ENCODE measurements around the gene SH3BP4. TPM values are rescaled to one million over a fixed set of nuclear protein-coding genes. Genes with fewer than 3 reads are reported as not detected.

Gene SH3BP4
- polyA plus RNA-seq, 1 experiment = 224 TPM

GRCh38 chr2:234985608-234986245 is 33.9 kb downstream of the SH3BP4 start:
- no peak for DNase-seq (ENCODE audit: low read depth, low spot score)
- no peak for TF ChIP-seq CTCF (IDR thresholded peaks at IDR 0.05; ENCODE audit: low read depth, low read length)
- peaks cover 2% of the 10 kb centered on the region; the same call in 1 of the 2 replicates for H3K9me3 ChIP-seq (ENCODE audit: control insufficient read depth, insufficient read depth, low read length)
- ChIA-PET CTCF (interaction anchor here (0.6 kb wide), 2 partner anchors 26 to 587 kb away, joined by 3 read pairs; no protein-coding TSS in a partner anchor), POLR2A (no interaction called here)
- H3K27ac ChIP-seq (ENCODE audit: low read depth, low read length) = no peak overlapping the region
- no peaks in the 10 kb centered on the region for H3K27me3 ChIP-seq (ENCODE audit: control insufficient read depth, insufficient read depth, low read length)
- H3K4me3 ChIP-seq (ENCODE audit: low read depth, low read length) = no peak overlapping the region

GRCh38 chr2:234986390-234986789 is 34.6 kb downstream of the SH3BP4 start:
- H3K27ac ChIP-seq (ENCODE audit: low read depth, low read length) = no peak overlapping the region
- no peak for DNase-seq (ENCODE audit: low read depth, low spot score)
- CTCF ChIA-PET = interaction anchor here (0.6 kb wide), 1 partner anchor 588 kb away, joined by 3 read pairs; no protein-coding TSS in a partner anchor

GRCh38 chr2:234986876-234987720 is 35.3 kb downstream of the SH3BP4 start:
- H3K27ac ChIP-seq (ENCODE audit: low read depth, low read length) = no peak overlapping the region
- peaks cover 2% of the 10 kb centered on the region; the same call in 1 of the 2 replicates for H3K9me3 ChIP-seq (ENCODE audit: control insufficient read depth, insufficient read depth, low read length)
- ChIA-PET POLR2A (no interaction called here), CTCF (interaction anchor here (0.5 kb wide), 1 partner anchor 105 kb away, joined by 3 read pairs; no protein-coding TSS in a partner anchor)
- DNase-seq (ENCODE audit: low read depth, low spot score) = no peak
- H3K4me3 ChIP-seq (ENCODE audit: low read depth, low read length) = no peak overlapping the region
- H3K27me3 ChIP-seq (ENCODE audit: control insufficient read depth, insufficient read depth, low read length) = no peaks in the 10 kb centered on the region
- TF ChIP-seq CTCF (IDR thresholded peaks at IDR 0.05; ENCODE audit: low read depth, low read length) = no peak

More at GRCh38 chr2:234986390-234986789, 34.6 kb downstream of the SH3BP4 start:
- no peak for TF ChIP-seq CTCF (IDR thresholded peaks at IDR 0.05; ENCODE audit: low read depth, low read length)
- Histone ChIP-seq H3K27me3 (ENCODE audit: control insufficient read depth, insufficient read depth, low read length) (no peaks in the 10 kb centered on the region), H3K9me3 (ENCODE audit: control insufficient read depth, insufficient read depth, low read length) (peaks cover 2% of the 10 kb centered on the region; the same call in 1 of the 2 replicates), H3K4me3 (ENCODE audit: low read depth, low read length) (no peak overlapping the region)
- POLR2A ChIA-PET = no interaction called here

- TF ChIP-seq CTCF (IDR thresholded peaks at IDR 0.05; ENCODE audit: low read depth, low read length) = no peak
- POLR2A ChIA-PET = no interaction called here
- H3K27me3 ChIP-seq (ENCODE audit: control insufficient read depth, insufficient read depth, low read length) = no peaks in the 10 kb centered on the region
- CTCF ChIA-PET = no interaction called here
- DNase-seq (ENCODE audit: low read depth, low spot score) = no peak
- no peak overlapping the region for H3K4me3 ChIP-seq (ENCODE audit: low read depth, low read length)
- H3K27ac ChIP-seq (ENCODE audit: low read depth, low read length) = no peak overlapping the region
- H3K9me3 ChIP-seq (ENCODE audit: control insufficient read depth, insufficient read depth, low read length) = peaks cover 2% of the 10 kb centered on the region; the same call in 1 of the 2 replicates
Observed at GRCh38 chr2:234987754-234988153, 35.9 kb downstream of the SH3BP4 start.

- no peak for TF ChIP-seq CTCF (IDR thresholded peaks at IDR 0.05; ENCODE audit: low read depth, low read length)
- Histone ChIP-seq H3K9me3 (ENCODE audit: control insufficient read depth, insufficient read depth, low read length) (peaks cover 2% of the 10 kb centered on the region; the same call in 1 of the 2 replicates), H3K4me3 (ENCODE audit: low read depth, low read length) (no peak overlapping the region), H3K27me3 (ENCODE audit: control insufficient read depth, insufficient read depth, low read length) (no peaks in the 10 kb centered on the region), H3K27ac (ENCODE audit: low read depth, low read length) (no peak overlapping the region)
- ChIA-PET CTCF (no interaction called here), POLR2A (no interaction called here)
- no peak for DNase-seq (ENCODE audit: low read depth, low spot score)
Observed at GRCh38 chr2:234988491-234988890, 36.7 kb downstream of the SH3BP4 start.
